ACHN (cell line): ENCODE data around the gene ISLR2.
"Not testable (repeated sequence)": the region's sequence is repeated elsewhere in the genome, so short reads cannot be mapped to it uniquely, and the experiment has no call there.

Experiments
- DNase-seq: peaks from one replicate; pipeline ENCODE4 v3.0.0-alpha.2; 2015
- in situ Hi-C: cut with HindIII; loops from 2 replicates; pipeline ENCODE4 v1.10.0; 2017; ENCODE audit warnings: low sequenced_read_pairs, low pct_ligation_motif_present, low pct_unique_long_range_greater_than_20kb

The ISLR2 gene, protein sequence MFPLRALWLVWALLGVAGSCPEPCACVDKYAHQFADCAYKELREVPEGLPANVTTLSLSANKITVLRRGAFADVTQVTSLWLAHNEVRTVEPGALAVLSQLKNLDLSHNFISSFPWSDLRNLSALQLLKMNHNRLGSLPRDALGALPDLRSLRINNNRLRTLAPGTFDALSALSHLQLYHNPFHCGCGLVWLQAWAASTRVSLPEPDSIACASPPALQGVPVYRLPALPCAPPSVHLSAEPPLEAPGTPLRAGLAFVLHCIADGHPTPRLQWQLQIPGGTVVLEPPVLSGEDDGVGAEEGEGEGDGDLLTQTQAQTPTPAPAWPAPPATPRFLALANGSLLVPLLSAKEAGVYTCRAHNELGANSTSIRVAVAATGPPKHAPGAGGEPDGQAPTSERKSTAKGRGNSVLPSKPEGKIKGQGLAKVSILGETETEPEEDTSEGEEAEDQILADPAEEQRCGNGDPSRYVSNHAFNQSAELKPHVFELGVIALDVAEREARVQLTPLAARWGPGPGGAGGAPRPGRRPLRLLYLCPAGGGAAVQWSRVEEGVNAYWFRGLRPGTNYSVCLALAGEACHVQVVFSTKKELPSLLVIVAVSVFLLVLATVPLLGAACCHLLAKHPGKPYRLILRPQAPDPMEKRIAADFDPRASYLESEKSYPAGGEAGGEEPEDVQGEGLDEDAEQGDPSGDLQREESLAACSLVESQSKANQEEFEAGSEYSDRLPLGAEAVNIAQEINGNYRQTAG

DNA sequence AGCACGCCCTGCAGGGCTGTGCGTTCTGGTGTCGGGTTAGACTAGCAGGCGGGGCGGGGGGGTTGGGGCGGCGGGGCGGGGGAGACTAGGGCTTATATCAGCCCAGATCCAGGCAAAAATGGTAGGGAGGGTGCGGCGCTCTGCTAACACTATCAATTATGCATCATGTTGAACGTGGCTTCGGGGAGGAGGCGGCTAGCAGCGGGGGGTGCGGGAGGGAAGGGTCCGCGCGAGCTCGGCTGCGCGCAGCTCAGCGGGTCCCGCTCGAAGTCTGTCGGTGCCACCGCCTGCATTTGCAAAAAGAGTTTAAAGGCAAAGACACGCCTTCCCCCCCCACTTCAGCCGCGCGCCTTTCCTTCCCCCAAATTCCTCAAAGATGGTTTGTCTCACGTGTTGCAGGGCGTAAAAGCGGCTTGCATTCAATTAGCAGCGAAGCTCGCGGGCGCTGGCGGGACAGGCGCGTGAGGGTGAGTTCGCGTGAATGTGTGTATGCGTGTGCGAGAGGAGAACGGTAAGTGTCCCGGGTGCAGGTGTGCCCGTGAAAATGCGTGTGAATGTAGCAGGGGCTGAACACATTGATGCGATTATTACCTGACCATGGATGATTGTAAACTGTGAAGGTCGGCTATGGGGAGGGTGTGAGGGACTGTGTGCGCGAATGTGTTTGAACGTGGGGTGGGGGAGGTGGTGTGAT is at the start of gene ISLR2:
Gene ISLR2 (plus strand): TSS at position 432 of the 694 bp plus-strand sequence. CDS start 2,169 bp downstream, outside the sequence.
- in situ Hi-C loops = no loop called here
- no peak for DNase-seq

DNA sequence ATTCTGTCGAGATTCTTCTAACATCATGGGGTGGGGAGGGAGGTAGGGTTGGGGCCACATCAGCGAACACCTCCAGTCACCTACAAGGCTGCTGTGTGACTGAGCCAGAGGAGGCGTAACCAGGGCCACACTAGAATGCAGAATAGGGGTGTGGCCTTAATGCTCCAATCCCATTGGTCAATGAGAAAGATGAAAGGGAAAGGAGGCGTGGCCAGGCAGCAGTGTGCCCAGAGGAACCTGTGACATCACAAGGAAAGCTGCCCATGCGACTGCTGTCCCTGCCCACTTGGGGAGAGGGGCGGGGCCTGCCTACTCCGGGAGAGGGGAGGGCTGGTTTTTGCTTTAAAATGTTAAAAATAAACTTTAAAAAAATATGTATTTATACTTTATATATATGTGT is 47.9 kb upstream of the ISLR2 start, which contains the start of gene GOLGA6A:
Gene GOLGA6A (minus strand): TSS at position 101 of the 400 bp plus-strand sequence. CDS start 41 bp downstream, at position 60.
- in situ Hi-C loops, DNase-seq: not testable (repeated sequence)

DNA sequence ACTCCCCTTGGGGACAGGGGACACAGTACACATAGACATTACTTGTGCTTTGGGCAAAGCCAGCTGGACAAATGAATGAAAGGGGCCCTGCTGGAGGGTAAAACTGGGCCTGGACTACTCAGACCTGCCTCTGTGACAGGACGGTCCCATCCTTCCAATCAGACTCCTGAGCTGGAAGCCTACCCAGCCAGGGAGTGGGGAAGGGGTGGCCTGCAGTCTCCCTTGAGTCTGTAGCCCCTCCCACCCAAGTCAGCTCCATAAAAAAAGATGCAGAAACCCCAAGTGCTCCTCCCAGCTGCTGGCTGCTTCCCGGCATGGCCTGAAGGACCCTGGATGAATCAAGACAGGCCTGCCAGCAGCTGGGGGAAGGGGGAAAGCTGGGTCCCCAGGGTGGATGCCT is 35.8 kb upstream of the ISLR2 start:
- DNase-seq, in situ Hi-C loops: not testable (repeated sequence)

DNA sequence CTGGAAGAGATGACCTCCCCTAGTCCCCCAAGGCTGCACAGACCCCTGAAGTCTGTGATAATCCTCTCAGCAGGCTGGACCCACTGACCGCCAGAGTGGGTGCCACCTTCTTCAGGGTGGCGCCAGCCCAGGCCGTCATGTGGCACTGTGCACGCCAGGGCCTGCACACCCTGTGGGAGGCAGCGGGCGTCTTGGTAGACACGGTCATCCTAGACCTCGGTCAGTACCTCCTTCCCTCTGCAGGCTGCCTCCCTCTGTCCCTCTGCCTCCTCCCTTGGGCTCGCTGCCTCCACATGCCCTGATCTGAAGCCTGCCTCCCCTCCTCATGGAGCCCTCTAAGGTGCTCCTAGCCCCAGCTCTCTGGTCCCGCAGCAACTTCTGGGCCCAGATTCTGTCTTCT is 34.8 kb upstream of the ISLR2 start:
- DNase-seq, in situ Hi-C loops: not testable (repeated sequence)

DNA sequence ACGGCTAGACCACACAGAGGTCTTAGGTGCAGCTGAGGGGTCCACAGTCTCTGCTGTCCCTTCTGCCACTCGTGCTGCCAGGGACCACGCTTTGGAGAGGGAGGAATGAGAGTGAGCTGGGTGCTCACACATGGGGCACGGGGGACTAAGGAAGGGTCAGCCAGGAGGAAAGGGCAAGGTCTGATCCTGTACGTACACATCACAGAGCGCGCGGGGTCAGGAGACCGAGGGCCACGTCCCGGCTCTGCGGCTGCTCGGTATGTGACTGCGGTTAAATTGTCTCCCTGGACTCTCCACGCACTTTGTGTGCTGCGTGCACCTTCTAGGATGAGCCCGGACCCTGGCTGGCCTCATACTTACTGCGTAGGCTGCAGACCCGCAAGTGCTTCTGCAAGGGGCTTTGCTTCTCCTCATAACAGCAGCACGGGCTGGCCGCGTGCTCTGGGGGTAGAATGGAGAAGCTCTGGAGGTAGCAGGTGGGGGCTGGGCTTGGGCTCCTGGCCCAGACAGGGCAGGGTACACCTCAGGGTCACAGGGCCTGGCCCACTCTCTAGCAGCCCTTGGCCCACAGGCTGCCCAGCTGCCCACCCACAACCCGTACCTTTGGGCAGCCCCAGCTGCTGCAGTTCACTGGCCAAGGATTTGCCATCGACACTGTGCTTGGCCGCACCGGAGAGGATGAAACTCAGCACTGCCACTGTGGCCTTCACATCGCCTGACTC is 33.5 kb upstream of the ISLR2 start:
- in situ Hi-C loops, DNase-seq: not testable (repeated sequence)

DNA sequence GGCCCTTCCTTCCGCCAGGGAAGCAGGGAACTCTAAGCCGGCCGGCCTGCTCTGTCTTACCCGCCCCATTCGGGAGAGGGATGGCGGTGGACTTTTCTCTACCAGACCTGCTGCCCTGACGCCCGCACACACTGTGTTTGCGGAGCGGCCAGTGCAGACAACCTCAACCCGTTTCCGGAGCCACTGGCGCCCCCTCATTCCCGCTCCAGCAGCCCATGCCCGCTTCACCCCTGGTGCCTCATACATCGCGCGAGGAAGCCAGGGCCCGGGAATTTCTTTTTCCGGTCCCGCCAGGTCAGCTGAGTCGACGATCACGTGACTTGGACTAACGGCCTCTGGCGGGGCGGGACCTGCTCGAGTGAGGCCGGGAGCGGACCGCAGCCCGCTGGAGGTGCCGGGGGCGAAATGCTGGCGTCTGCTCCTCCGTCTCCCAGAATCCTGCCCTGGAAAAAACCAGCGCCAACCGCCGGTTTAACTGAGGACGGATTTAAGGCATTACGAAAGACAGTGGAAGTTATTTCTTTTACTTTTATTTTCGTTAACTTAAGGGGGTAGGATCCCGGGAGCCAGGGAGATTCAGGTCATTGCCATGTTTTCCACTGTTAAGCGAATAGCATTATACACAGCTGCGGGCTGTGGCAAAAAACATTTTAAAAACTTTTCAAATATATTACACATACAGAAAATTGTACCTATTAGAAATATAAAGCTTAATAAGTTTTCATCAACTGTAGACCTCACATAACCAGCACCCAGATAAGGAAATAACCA is 30.2 kb upstream of the ISLR2 start:
- in situ Hi-C loops = not testable (repeated sequence)
- peak; percentile 86 for DNase-seq

DNA sequence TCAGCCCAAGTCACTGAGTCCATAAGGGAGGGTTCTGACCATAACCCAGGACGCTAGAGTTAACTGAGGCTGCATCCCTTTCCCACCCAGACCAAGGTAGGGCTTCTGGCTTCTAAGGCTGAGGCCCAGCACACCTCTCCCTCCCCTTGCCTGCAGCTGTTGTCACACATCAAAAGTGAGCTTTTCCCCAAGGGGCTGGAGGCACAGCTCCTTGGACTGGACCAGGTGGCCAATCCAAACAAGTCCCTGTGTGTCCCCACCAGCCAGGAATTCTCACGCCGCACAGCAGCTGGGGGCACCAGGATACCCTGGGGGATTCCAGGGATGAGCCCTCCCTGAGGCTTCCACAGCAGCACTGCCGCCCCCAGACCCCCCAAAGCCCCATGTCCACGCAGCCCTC is 22.3 kb upstream of the ISLR2 start:
- in situ Hi-C loops = no loop called here

DNA sequence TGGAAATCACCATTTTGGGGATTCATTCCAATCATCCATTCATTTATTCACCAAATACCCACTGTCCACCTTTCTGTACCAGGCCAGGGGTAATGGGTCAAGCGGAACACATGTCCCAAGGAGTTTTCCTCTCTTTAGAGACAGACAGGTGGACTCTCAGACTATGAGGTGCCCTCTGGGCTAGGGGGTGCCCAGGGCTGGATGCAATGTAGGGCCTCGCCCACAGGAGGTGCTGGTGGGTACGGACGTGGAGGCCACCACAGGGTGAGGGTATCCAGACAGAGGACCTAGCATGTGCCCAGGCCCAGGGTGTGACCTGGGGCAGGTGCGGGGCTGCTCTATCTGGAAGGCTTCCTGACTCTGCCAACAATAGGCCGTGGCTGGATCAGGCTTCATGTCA is 21.8 kb upstream of the ISLR2 start:
- in situ Hi-C loops, DNase-seq: not testable (repeated sequence)

More for the DNA sequence above, 22.3 kb upstream of the ISLR2 start:
- DNase-seq = no peak

DNA sequence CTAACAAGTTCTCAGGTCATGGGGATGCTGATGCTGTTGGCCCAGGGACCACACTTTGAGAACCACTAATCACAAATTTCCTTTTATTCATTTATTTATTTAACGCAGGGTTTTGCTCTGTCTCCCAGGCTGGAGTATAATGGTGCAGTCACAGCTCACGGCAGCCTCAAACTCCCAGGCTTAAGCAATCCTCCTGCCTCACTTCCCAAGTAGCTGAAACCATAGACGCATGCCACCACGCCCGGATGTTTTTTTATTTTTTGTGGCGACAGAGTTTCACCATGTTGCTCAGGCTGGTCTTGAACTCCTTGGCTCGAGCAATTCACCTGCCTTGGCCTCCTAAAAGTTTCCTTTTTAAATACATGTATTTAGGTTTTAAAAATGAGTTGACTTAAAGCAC is 20.7 kb upstream of the ISLR2 start:
- in situ Hi-C loops = no loop called here
- DNase-seq = no peak

DNA sequence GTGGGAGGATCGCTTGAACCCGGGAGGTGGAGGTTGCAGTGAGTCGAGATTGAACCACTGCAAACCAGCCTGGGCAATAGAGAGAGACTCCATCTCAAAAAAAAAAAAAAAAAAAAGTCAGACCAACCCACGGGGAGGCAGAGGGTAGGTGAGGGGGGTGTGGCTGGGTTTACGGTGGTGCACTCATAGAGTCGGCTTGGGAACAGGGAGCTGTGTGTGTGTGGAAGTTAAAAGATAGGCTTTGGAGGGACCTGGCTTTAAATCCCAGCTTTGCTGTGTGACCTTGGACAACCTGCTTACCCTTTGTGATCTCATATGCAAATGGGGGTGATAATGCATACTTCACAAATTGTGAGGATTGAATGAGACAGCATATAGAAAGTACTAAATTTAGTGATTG is 10.0 kb upstream of the ISLR2 start:
- no peak for DNase-seq
- in situ Hi-C loops = no loop called here

DNA sequence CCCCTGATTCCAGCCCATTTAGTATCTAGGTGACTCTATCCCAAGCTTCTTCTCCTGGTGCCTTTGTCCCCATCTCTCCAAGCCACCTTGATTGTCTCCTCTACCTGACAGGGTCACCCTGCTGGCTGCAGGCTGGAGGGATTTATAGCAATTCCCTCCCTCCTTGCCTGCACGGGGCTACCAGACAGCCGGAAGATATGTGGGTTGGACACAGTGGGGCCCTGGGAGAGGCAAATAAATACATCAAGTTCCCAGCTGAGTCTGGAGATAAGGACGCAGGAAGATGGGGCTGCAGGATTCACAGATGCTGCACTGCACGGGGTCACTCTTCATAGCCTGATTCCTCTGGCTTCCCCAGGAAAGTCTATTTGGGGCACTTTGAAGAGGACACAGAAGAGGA is 9.3 kb upstream of the ISLR2 start:
- no peak for DNase-seq
- in situ Hi-C loops = no loop called here

DNA sequence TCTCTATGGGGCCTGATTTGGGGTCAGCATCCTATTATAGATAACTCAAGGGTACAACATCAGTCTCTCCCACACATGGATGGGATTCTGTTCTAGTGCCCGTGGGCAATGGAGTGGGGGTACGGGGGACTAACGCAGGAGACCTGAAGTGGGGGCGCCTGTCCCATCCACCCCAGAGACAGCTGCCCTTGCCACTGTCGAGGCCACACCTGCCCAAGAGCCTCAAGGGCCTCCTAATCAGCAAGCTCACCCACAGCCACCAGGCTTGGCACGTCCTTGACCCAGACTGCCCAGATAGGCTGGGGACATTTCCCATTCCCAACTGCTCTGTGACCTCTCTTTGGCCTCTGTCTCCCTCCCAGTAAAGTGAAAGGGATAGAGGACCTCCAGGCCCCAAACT is 8.5 kb upstream of the ISLR2 start:
- DNase-seq = no peak
- in situ Hi-C loops = no loop called here

DNA sequence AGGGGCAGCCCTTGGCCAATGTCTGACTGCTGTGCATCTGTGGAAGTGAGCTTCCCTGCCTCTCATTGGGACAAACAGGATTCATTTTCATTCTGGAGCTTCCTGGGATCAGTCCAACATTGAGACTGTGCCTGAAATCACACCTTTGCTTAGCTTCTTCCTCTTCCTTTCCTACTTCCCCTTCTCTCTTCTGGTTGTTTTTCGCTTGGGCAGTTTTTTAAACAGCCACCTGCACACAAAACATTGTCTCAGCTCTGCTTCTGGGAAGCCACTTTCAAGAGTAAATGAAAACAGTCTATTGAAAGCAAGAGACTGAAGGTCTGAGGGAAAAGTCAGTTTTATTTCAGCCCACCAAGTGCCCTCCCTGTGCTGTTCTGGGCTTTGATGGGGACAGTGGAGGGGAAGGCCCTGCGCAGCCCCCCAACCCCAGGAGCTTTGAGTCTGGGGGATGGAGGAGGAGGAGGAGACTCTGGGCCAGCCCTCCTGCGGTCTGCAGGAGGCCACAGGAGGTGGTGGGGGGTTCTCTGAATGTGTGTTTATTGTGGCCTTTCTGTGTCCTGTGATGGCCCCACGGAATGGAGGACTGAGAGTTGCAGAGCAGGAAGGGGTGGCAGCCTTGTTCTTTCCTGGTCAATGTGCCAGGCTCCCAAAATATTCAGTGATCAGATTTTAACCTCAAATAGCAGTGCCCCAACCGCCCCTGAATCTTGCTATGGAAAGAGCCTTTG is 7.8 kb upstream of the ISLR2 start:
- in situ Hi-C loops = no loop called here
- no peak for DNase-seq

DNA sequence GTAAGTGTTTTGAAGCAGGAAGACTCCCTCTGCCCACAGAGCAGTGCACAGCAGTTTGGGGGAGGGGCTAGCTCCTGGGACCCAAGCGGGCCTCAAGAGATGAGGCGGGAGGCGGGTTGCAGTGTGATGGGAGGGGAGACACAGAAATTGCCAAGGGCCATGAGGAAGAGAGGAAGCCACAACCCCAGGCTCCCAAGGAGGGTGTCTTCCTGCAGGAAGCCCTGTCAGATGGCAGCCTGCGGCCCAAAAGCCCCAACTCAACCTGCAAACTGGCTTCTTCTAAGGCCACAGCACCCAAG is 7.3 kb upstream of the ISLR2 start:
- in situ Hi-C loops = no loop called here
- no peak for DNase-seq

DNA sequence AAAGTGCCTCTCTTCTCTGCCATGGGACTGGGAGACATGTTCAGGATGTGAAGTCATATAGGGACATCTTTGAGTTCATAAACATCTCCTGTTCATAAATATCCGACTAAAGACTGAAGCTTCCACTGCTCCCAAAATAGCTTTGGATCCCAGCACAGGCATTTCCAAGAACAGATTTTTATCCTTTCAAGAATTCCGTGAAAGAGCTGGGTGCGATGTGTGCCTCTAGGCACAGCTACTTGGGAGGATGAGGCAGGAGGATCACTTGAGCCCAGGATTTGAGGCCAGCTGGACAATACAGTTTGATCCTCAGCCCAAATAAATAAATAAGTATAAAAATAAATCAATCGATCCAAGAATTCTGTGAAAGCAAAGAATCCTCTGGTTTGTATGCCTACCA is 6.7 kb upstream of the ISLR2 start:
- in situ Hi-C loops = no loop called here
- no peak for DNase-seq

DNA sequence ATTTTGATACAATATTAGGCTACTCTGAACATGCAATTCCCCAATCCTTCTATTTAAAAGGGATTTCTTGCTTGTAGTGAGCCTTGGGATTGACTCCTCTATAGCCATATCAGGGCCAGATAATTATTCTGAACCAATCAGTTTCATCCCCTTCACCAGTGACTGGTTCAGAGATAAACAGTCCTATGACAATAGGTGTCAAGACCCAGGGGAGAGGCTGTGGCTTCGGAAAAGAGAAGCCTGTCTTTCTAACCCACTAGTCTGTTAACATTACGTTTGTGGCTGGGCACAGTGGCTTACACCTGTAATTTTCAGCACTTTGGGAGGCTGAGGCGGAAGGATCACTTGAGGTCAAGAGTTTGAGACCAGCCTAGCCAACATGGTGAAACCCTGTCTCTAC is 6.2 kb upstream of the ISLR2 start:
- in situ Hi-C loops = no loop called here

DNA sequence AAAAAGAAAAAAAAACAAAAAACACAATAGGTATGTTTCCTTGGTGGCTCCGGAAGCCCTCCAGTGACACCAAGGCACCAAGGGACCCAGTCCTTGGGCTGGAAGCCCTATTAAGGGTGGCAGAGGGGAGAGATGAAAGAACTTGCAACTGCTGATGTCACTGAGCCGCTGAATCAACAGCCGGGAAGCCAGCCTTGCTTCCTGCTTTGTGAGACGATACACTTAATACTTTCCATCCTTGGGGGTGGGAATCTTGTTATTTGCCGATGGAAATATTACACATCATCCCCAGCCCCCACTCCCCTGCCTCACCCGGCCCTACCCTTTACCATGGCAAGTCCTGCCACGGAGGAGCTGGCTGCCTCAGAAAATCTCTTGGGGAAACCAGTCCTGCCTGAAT is 5.6 kb upstream of the ISLR2 start:
- in situ Hi-C loops = no loop called here
- no peak for DNase-seq

More for the DNA sequence above, 6.2 kb upstream of the ISLR2 start:
- no peak for DNase-seq
